HG03103 (cell line): Measurements from ENCODE around the gene HIVEP2.

Source experiments
- ATAC-seq: cut with Tn5 transposase; IDR thresholded peaks from one replicate; pipeline ENCODE4 v1.9.1; 2021; ENCODE audit warnings: low read depth; ENCODE audit not compliant: unreplicated experiment

HIVEP2 gene

GRCh38 chr6:142946181-142946923, 1.4 kb upstream of the HIVEP2 start:
- peak; percentile 18 for ATAC-seq

DNA sequence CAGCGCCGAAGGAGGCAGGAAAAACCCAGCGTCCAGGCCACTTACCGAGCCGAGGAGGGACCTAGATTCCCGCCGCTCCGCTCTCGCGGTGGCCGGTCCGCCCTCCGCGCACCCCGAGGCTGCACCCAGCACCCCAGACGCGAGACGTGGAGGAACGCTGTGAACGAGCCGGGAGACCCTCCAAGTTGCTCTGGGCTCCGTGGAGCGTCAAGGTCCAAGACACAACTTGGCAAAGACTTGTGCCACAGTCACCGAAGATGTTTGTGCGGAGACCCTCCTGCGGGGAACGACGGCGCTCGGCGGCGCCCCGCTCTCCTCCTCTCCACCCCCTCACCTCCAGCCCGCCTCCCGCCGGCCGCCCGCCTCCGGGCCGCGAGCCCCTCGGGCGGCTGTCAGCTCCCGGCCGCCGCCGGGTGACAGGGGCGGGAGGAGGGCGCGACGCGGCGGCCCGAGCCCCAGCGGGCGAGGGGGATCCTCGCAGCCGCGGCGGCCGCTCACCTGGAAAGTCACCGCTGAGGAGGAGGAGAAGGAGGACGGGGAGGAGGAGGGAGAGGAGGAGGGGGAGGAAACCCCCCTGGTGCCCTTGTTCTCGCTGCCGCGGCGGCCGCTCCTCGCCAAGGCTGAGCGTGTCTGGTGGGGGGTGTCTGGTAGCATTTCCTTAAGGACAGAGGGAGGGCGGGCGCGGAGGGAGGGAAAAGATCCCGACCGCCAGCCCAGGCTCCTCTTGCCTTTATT, 637 bp upstream of the HIVEP2 start:
- peak; percentile 8 for ATAC-seq

DNA sequence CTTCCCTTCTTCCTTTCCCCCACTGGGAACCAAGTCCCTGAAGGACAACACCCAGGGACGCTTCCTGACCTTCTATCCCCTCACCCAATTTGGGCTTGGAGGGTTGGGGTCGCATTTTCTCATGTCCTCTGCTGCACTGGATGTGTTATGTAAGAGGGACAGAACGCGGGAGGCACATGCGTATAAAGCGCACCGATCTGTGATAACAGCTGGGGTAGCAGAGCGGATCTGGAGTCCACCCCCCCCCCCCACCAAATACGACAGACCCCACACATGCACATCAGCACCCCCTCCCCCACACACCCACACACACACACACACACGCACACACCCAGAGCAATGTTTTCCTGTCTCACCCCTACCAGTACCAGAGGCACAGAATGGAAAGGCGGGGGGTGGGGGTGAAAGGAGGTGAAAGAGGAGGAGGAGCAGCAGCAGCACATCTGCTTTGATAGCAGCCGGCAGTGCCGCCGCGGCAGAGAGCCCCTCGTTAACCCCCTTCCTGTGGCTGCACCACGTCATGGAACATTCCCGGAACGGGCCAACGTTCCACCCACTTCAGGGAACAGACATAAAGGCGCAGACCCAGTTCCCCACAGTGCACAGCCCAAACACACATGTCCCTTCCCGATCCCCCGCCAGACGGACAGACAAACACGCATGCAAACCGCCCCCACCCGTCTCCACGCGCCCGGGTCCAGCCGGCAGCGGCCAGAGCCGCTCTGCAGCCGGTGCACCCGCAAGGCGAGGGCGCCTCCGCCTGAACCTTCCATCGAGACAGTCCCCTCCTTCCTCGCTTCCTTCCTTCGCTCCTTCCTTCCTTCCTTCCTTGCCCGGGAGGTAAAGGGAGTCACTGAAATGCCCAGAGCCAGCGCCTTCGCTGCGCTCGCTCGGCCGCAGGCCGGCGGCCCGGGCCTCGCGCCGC, 590 bp downstream of the HIVEP2 start:
- no peak for ATAC-seq

- no peak for ATAC-seq
Observed at GRCh38 chr6:142943711-142944123, 1.3 kb downstream of the HIVEP2 start.

DNA sequence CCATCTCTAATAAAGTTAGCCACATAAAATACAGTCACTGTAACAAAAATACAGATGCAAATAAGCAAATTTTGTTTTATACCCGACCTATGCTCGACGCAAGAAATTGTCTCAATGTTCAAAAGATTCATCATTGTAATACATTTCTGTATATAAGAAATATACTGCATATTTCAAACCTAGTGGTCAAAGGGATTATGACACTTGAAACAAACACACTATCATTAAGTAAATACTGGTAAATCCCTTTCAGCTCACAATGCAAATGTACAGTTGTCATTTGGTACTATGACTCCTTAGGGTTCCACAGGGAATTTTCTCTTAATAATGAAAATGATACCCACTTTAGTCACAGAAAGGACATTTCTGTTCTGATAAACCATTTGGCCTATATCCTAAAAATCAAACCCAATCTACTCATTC, 2.2 kb downstream of the HIVEP2 start:
- no peak for ATAC-seq

DNA sequence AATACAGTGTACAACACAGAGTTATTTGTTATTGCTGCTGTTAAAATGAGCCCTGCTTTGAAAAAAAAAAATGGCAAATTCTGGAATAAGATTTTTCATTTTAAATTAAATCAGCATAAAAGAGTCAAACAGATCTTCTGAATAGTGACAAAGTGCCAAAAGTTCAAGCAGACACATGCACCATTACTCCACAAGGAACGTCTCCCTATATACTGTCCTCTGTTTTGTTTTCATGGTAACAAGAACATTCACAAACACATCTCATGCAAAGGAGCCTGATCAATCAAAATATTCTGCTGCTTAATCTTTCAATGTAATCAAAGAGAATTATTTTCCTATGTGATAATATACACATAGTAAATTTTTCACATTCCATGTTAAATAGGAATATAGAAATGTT, 2.7 kb downstream of the HIVEP2 start:
- no peak for ATAC-seq

DNA sequence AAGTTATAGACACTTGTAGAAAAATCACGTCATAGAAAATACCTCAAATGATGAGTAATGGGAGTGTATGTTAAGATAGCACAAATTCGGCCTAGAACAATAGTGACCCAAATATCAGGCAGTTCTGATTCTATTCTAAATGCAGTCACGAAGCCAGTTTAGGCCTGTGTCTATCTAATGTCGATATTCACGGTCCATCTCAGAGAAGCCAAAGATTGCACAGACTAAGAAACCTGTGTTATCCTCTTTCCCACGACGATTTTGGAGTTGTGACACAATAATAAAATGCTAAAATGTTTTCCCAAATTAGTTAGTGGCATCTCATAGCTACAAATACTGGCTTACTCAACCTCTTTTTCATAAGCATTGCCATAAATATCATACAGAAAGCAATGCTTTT, 4.0 kb downstream of the HIVEP2 start:
- no peak for ATAC-seq

DNA sequence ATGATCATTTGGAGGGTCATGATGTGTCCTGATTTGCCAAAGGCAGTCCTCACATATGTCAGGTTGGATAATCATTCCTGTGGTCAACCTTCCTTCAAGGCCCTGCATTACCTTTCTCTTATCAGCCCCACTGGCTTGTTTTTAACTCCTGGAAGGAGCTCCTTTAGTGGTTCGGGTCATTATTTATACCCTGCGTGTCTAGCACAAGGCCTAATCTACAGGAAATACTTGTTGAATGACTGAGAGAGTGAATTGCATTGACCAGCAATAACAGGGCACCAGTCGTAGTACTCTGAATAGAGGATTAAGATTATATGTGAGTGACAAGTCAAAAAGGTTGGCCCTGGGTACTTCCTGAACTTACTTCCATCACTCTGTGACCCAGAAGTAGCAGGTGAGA, 4.5 kb downstream of the HIVEP2 start:
- ATAC-seq, result no peak

DNA sequence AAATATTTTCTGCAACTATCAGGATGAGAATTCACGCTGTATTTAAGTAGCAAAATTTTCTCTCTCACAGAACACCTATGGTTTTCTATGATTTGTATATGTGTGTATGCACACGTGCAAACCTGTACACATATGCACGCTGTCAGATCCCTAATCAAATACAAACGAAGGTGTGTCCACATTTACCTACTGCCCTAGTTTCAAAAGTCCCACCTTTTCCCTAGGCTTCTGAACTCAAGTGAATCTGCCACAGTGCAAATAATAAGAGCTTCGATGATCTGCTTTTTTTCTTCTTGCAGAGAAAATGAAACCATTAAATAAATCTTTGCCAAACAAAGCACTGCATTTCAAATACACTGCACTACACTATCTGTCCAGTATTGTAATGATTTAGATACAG, 6.5 kb downstream of the HIVEP2 start:
- ATAC-seq, result no peak

DNA sequence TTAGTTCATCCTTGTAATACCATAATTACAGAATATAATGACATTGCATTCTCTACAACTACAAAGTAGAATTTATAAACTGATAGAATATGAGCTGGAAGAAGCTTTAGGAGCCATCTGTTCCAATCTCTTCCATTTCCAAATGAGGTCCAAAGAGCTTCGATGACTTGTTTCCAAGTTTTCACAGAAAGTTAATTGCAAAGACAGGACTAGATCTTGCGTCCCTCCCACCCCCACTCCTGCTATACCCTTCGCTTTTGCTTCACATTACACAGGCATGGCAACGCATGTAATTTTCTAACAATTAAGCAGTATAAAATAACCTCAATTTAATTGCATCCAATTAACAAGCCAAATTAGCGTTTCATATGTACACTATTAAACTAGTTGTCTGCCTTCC, 7.0 kb downstream of the HIVEP2 start:
- ATAC-seq, result no peak

DNA sequence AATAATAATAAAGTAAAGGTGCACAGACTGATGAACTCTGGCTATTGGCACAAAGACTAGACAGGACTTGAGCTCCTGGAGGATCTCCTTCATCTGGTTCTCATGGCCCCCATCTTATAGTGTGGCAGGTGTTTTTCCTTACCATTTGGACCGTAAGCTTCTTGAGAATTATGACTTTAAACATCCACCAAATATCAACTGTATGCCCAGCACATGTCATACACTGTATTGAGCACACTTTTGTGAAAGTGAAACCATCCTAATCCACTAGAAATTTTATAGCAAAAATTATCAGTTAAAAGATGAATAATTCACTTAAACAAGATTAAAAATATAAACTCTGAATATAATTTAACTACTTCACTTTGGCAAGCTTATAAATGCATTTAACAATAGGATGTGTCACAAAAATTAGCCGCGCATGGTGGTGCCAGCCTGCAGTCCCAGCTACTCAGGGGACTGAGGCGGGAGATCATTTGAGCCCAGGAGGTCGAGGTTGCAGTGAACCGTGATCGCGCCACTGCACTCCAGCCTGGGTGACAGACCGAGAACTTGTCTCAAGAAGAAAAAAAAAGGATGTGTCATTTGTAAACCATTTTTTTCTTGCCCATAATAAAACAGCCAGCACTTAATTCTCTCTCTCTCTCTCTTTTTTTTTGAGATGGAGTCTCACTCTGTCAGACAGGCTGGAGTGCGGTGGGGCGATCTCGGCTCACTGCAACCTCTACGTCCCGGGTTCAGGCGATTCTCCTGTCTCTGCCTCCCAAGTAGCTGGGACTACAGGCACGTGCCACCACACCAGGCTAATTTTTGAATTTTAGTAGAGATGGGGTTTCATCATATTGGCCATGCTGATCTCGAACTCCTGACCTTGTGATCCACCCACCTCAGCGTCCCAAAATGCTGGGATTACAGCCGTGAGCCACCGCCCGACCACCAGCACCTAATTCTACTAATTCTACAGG, 9.1 kb downstream of the HIVEP2 start:
- ATAC-seq, result peak; percentile 57

- no peak for ATAC-seq
Observed at GRCh38 chr6:142934599-142934998, 10.4 kb downstream of the HIVEP2 start.

DNA sequence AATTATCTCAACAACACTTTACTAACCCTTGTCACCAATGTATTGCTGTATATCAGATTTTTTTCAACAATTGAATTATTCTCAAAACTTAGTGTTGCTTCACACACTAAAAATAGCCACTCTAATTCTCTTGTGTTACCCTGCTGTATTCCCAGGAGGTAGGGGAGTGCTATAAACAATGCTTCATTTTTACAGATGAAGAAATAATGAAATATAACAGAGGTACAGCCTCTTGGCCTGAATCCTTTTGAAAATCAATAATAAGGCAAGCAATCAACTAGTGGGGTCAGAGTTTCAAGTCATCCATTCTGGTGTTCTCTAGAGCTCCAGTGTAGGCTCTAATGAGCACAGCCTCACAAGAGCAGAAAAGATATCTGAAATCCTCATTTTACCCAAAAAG, 10.9 kb downstream of the HIVEP2 start:
- ATAC-seq, result no peak

- ATAC-seq, result no peak
Observed at GRCh38 chr6:142933701-142934100, 11.3 kb downstream of the HIVEP2 start.

GRCh38 chr6:142932889-142933288, 12.1 kb downstream of the HIVEP2 start:
- ATAC-seq, result no peak

GRCh38 chr6:142929751-142930358, 15.1 kb downstream of the HIVEP2 start:
- ATAC-seq, result no peak

DNA sequence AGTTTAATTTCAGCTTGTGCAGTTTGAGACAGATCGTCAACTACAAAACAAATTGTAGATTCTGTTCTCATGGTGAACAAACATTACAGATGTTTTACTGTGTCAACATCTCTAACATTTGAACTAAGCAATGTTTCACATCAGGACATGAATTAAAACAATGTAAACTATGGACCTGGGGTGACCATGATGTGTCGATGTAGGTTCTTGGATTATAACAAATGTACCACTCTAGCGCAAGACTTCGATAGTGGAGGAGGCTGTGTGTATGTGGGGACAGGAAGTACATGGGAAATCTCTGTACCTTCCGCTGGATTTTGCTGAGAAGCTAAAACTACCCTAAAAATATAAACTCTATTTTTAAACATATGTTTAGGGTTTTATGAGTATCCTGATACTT, 17.1 kb downstream of the HIVEP2 start:
- ATAC-seq, result no peak

DNA sequence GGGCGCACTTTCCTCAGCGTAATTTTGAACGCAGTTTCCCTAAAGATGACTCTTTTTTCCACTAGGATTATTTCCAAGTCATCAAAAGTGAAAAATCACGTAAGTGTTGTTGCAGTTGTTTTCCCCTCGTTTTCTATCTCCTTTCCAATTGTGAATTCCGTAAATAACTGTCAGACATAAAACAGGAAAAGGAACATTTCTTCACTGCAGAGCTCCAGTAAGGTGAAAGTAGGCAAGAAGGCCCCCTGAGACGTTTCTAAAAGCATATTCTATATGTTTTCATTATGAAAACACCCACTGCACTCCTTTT, 17.8 kb downstream of the HIVEP2 start:
- no peak for ATAC-seq

- peak; percentile 82 for ATAC-seq
Observed at GRCh38 chr6:142926494-142927270, 18.3 kb downstream of the HIVEP2 start.
